Nephron progenitor cell (in vitro differentiated cells): ENCODE data around the gene SELENOS.

Source experiments
- DNase-seq: peaks from one replicate; pipeline ENCODE4 v3.0.0; 2021
- H3K27ac Mint-ChIP-seq: 2 replicates; pipeline ENCODE4 v1.8.0; 2021; ENCODE audit warnings: mild to moderate bottlenecking, moderate library complexity, mixed read lengths
- H3K27me3 Mint-ChIP-seq: 2 replicates; pipeline ENCODE4 v1.8.0; 2021; ENCODE audit warnings: mild to moderate bottlenecking, low read depth, mixed read lengths; ENCODE audit not compliant: poor library complexity
- H3K36me3 Mint-ChIP-seq: 2 replicates; pipeline ENCODE4 v1.8.0; 2021; ENCODE audit warnings: low read depth, mixed read lengths
- H3K4me1 Mint-ChIP-seq: 2 replicates; pipeline ENCODE4 v1.8.0; 2021; ENCODE audit warnings: mixed read lengths
- H3K4me3 Mint-ChIP-seq: 2 replicates; pipeline ENCODE4 v1.8.0; 2021; ENCODE audit warnings: mild to moderate bottlenecking, moderate library complexity, mixed read lengths
- H3K9me3 Mint-ChIP-seq: 2 replicates; pipeline ENCODE4 v1.8.0; 2021; ENCODE audit warnings: mild to moderate bottlenecking, moderate library complexity, mixed read lengths
- TF ChIP-seq, protein P1 (sequence below): fragments of 200-600 bp; sonication (generic); IDR thresholded peaks from 2 replicates; pipeline ENCODE4 v1.5.0; 2021; ENCODE audit warnings: antibody characterized with exemption

The SELENOS gene

DNA sequence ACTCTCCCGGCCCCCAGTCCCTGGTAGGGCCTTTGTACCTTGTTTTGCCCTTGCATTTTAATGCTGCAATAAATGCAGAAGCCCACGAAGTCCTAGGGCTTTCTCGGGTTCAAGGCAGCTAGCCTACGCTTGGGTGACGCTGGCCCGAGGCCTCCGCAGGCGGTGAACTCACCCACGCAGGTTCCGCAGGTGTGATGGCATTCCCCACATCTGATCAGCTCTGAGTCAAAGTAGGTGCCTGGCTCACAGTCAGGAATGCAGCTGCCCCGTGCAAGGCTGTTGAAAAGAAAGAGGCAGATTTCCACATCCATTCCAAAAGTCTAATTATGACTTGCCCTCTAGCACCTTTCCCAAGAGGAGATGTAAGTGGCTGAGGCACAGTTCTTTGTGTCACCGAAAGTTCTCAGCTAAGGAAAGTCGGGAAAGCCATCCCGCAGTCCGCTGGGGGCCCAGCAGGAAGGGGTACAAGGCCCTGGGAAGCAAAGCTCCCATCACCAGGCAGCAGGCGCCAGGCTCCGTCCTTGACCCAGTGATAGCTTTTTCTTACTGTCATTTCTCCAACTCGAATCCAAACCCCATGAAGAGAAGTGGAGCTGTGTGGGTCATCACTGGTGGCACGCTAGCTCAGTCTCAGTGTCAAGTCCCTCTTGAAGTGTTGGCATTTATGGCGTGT is 41.0 kb upstream of the SELENOS start:
- TF ChIP-seq, protein P1, sequence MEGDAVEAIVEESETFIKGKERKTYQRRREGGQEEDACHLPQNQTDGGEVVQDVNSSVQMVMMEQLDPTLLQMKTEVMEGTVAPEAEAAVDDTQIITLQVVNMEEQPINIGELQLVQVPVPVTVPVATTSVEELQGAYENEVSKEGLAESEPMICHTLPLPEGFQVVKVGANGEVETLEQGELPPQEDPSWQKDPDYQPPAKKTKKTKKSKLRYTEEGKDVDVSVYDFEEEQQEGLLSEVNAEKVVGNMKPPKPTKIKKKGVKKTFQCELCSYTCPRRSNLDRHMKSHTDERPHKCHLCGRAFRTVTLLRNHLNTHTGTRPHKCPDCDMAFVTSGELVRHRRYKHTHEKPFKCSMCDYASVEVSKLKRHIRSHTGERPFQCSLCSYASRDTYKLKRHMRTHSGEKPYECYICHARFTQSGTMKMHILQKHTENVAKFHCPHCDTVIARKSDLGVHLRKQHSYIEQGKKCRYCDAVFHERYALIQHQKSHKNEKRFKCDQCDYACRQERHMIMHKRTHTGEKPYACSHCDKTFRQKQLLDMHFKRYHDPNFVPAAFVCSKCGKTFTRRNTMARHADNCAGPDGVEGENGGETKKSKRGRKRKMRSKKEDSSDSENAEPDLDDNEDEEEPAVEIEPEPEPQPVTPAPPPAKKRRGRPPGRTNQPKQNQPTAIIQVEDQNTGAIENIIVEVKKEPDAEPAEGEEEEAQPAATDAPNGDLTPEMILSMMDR, result no peak
- peaks cover 12% of the 10 kb centered on the region for H3K4me1 Mint-ChIP-seq
- no peak overlapping the region for H3K27ac Mint-ChIP-seq
- H3K36me3 Mint-ChIP-seq, result no peaks in the 10 kb centered on the region
- peaks cover 48% of the 10 kb centered on the region for H3K27me3 Mint-ChIP-seq
- no peak for DNase-seq
- H3K9me3 Mint-ChIP-seq, result no peaks in the 10 kb centered on the region
- no peak overlapping the region for H3K4me3 Mint-ChIP-seq

DNA sequence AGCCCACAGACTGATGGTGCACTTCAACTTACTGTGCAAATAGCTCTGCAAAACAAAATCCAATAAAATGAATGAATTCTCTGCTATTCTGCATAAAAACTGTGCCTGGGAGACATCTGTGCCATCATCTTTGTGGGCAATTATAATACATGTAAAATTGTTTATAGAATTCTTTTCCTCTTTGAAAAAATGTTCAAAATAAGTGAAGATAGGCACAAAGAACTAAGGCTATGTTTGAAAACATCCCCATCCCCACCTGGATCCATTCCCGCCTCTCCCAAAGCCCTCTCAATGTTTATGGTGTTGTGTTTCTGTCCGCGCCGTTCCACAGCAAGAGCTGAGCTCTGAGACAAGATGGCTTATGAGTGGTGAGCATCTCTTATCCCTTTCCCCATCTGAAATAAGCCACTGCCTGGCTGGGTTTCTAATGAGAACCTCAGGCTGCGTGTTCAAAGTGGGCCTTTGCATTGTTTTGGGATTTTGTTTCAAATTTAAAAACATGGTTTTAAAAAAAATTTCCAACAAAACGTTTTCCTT is 40.1 kb upstream of the SELENOS start:
- DNase-seq, result no peak
- H3K9me3 Mint-ChIP-seq, result no peaks in the 10 kb centered on the region
- H3K27me3 Mint-ChIP-seq, result peaks cover 44% of the 10 kb centered on the region
- no peaks in the 10 kb centered on the region for H3K36me3 Mint-ChIP-seq
- H3K27ac Mint-ChIP-seq, result no peak overlapping the region
- H3K4me3 Mint-ChIP-seq, result no peak overlapping the region
- peaks cover 12% of the 10 kb centered on the region for H3K4me1 Mint-ChIP-seq
- TF ChIP-seq, protein P1, result no peak

DNA sequence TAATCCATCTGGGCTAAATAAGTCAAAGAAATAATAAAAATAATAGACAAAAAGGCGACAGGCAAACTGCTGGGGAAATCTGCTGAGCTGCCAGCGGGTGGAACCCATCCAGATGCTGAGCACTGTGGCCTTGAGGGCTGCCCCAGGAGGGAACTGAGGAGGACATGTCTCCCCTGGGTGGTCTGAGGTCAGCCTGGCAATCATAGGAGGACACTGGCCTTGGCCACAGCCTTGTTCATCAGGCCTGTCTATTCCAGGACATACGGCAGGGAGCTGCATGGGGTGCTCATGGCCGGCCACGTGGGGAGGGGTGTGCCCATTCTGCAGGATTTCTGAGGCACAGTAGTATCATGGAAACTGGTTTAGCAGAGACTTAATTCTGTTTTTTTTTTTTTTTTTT is 39.2 kb upstream of the SELENOS start:
- Mint-ChIP-seq H3K36me3 (no peaks in the 10 kb centered on the region), H3K9me3 (no peaks in the 10 kb centered on the region), H3K27ac (no peak overlapping the region), H3K4me3 (no peak overlapping the region), H3K4me1 (peaks cover 12% of the 10 kb centered on the region), H3K27me3 (peaks cover 38% of the 10 kb centered on the region)
- DNase-seq, result no peak
- TF ChIP-seq, protein P1, result no peak

DNA sequence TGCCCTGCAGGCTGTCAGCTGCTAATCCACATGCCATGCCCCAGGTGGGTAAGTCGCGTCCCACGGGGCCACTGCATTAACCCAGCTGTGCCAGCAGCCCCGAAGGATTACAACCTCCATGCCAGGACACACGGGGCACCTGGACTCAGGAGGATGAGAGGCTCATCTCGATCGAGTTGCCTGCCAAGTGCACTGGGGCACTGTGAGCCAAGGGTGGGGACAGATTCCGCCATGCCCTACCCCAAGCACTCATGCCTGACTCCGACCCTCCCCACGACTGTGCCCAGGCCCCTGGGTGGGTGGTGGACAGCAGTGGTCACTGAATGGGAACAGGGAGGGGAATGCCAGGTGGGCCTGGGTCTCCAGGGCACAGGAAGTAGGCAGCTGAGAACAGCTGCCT is 38.5 kb upstream of the SELENOS start:
- Mint-ChIP-seq H3K4me1 (peaks cover 5% of the 10 kb centered on the region), H3K4me3 (no peak overlapping the region), H3K9me3 (no peaks in the 10 kb centered on the region), H3K27ac (no peak overlapping the region), H3K27me3 (peaks cover 31% of the 10 kb centered on the region), H3K36me3 (no peaks in the 10 kb centered on the region)
- TF ChIP-seq, protein P1, result no peak
- DNase-seq, result no peak

DNA sequence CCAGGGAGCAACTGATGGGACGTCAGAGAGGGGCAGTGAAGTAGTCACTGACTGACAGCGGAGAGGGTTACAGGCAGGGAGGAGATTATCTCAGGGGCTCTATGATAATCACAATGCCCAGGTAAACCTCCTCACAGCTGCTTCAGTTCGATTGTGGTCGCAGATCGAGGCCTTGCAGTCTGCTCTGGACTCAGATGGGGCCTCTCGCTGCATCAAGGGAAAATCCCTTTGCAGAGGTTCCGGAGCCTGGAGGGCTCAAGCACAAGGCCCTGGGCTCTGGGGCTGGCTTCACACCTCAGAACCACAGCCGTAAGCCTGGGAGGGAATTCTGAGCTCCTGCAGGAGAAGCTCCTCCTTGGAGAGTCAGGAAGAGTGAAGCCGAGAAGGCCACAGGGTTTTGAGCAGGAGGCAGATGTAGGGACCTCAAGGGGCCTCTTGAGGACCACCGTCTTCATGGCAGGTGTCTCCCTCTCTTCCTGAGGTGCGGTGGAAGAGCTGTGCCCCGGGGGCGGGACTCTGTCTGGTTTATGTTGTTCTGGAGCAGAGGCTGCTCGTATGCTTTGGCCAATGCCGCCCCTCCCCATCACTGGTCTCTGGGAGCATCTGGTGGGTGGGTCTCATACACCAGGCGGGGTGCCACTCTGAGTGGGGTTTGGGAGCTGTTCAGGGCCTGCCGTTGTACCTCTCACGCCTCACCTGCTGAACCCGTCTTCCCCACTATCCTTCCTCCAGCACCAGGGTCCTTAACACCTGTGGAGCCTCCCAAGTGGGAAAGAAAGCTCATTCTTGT is 37.2 kb upstream of the SELENOS start:
- Mint-ChIP-seq H3K27ac (no peak overlapping the region), H3K36me3 (no peaks in the 10 kb centered on the region), H3K9me3 (no peaks in the 10 kb centered on the region), H3K27me3 (peaks cover 20% of the 10 kb centered on the region), H3K4me1 (no peaks in the 10 kb centered on the region), H3K4me3 (no peak overlapping the region)
- TF ChIP-seq, protein P1, result no peak
- DNase-seq, result no peak
